BE2C (cell line): Measurements from ENCODE around the gene SUCNR1.

Source experiments
- DNase-seq: peaks from one replicate; pipeline ENCODE4 v3.0.0-alpha.2; 2020
- H3K27me3 ChIP-seq: fragments of 250-450 bp; sonication (Bioruptor Pico); 2 replicates; pipeline ENCODE4 v1.5.1; 2020; ENCODE audit warnings: mild to moderate bottlenecking
- H3K36me3 ChIP-seq: fragments of 250-450 bp; sonication (Bioruptor Pico); 2 replicates; pipeline ENCODE4 v1.5.1; 2020; ENCODE audit warnings: mild to moderate bottlenecking
- H3K4me1 ChIP-seq: fragments of 250-450 bp; sonication (Bioruptor Pico); 2 replicates; pipeline ENCODE4 v1.5.1; 2020
- H3K4me3 ChIP-seq: 2 replicates; pipeline ENCODE4 v1.5.1; 2011; ENCODE audit warnings: low read depth, low read length
- H3K9me3 ChIP-seq: fragments of 250-450 bp; sonication (Bioruptor Pico); 2 replicates; pipeline ENCODE4 v1.5.1; 2020
- CTCF ChIP-seq: IDR thresholded peaks from 2 replicates; pipeline ENCODE4 v1.5.1; 2012; ENCODE audit warnings: mild to moderate bottlenecking, low read depth, low read length

The SUCNR1 gene

GRCh38 chr3:151906751-151907150 is 33.3 kb downstream of the SUCNR1 start:
- H3K9me3 ChIP-seq, result no peaks in the 10 kb centered on the region
- no peaks in the 10 kb centered on the region for H3K36me3 ChIP-seq
- H3K4me3 ChIP-seq, result no peak overlapping the region
- peaks cover 17% of the 10 kb centered on the region for H3K4me1 ChIP-seq
- no peaks in the 10 kb centered on the region for H3K27me3 ChIP-seq
- no peak for DNase-seq
- TF ChIP-seq CTCF, result no peak

- peaks cover 10% of the 10 kb centered on the region for H3K4me1 ChIP-seq
- no peak for TF ChIP-seq CTCF
- H3K27me3 ChIP-seq, result no peaks in the 10 kb centered on the region
- H3K4me3 ChIP-seq, result no peak overlapping the region
- no peaks in the 10 kb centered on the region for H3K36me3 ChIP-seq
- DNase-seq, result no peak
- no peaks in the 10 kb centered on the region for H3K9me3 ChIP-seq
Measured at GRCh38 chr3:151908399-151908798, 35.0 kb downstream of the SUCNR1 start.

- no peaks in the 10 kb centered on the region for H3K9me3 ChIP-seq
- H3K27me3 ChIP-seq, result no peaks in the 10 kb centered on the region
- no peak for TF ChIP-seq CTCF
- no peaks in the 10 kb centered on the region for H3K36me3 ChIP-seq
- H3K4me1 ChIP-seq, result no peaks in the 10 kb centered on the region; the same call in 1 of the 2 replicates
- no peak overlapping the region for H3K4me3 ChIP-seq
- no peak for DNase-seq
Measured at GRCh38 chr3:151909681-151910405, 36.4 kb downstream of the SUCNR1 start.

GRCh38 chr3:151911462-151911861 is 38.0 kb downstream of the SUCNR1 start:
- TF ChIP-seq CTCF, result no peak
- Histone ChIP-seq H3K36me3 (no peaks in the 10 kb centered on the region), H3K9me3 (no peaks in the 10 kb centered on the region), H3K4me1 (no peaks in the 10 kb centered on the region; the same call in 1 of the 2 replicates), H3K27me3 (no peaks in the 10 kb centered on the region), H3K4me3 (no peak overlapping the region)
- DNase-seq, result no peak

GRCh38 chr3:151912028-151912427 is 38.6 kb downstream of the SUCNR1 start:
- Histone ChIP-seq H3K4me1 (no peaks in the 10 kb centered on the region; the same call in 1 of the 2 replicates), H3K9me3 (no peaks in the 10 kb centered on the region), H3K4me3 (no peak overlapping the region), H3K27me3 (no peaks in the 10 kb centered on the region), H3K36me3 (no peaks in the 10 kb centered on the region)
- DNase-seq, result no peak
- TF ChIP-seq CTCF, result no peak

- Histone ChIP-seq H3K27me3 (no peaks in the 10 kb centered on the region), H3K4me3 (no peak overlapping the region), H3K4me1 (no peaks in the 10 kb centered on the region; the same call in 1 of the 2 replicates), H3K9me3 (no peaks in the 10 kb centered on the region), H3K36me3 (no peaks in the 10 kb centered on the region)
- no peak for DNase-seq
- no peak for TF ChIP-seq CTCF
Measured at GRCh38 chr3:151916781-151917180, 43.3 kb downstream of the SUCNR1 start.
